SU-DHL-6 (cell line): ENCODE results near the gene ANKRD39.

ENCODE experiments used
- EZH2phosphoT487 ChIP-seq: fragments of 200-600 bp; sonication (generic), shearing (Covaris generic); conservative IDR thresholded peaks from 2 replicates; pipeline ENCODE4 v1.6.1; 2018; ENCODE audit warnings: mild to moderate bottlenecking, antibody characterized with exemption, low read length, moderate library complexity, mixed read lengths
- TF ChIP-seq, protein P1 (sequence below): fragments of 200-600 bp; sonication (generic); IDR thresholded peaks from one replicate; pipeline ENCODE4 v1.5.1; 2017; ENCODE audit warnings: antibody characterized with exemption, mild to moderate bottlenecking, low read length, moderate library complexity; ENCODE audit not compliant: insufficient read depth, poor library complexity, severe bottlenecking

DNA sequence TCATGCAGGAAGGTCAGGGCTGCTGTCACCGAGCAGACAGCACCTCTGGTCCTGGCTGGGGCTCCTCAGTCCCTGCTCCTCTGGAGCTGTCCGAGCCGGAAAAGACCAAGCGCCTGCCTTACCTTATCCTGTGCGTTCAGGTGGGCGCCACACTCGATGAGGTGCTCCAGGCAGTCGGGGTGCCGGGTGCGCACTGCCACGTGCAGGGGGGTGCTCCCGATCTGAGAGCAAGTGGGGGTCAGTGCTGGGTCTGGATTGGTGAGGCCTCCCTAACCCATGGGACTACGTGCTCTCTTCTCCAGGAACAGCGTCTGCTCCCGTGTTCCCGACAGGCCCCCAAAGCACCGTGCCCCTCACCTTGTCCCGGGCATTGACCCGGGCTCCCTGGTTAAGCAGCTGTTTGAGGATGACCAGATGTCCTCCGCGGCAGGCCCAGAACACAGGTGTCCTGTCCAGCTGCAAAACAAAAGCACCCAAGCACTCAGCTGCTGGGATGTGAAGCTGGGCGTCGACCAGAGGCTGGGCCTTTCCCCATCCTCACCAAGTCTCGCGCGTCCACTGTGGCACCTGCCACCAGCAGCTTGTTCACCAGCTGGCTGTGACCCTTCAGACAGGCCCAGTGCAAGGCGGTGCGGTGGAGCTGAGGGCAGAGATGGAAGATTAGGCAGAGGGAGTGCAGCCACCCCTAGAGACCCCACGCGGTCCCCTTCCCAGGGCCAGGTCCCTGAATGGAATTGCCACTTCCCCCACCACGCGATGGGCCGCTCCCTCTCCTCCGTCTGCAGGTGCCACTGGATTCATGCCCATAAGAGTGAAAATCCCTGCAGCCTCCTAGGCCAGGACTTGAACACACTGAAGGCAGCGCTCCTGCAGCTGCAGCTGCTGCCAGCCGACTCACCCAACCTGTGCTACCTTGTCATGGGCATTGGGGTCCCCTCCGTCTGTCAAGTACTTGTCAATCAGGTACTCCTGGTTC, 17.7 kb downstream of the ANKRD39 start:
- TF ChIP-seq, protein P1, sequence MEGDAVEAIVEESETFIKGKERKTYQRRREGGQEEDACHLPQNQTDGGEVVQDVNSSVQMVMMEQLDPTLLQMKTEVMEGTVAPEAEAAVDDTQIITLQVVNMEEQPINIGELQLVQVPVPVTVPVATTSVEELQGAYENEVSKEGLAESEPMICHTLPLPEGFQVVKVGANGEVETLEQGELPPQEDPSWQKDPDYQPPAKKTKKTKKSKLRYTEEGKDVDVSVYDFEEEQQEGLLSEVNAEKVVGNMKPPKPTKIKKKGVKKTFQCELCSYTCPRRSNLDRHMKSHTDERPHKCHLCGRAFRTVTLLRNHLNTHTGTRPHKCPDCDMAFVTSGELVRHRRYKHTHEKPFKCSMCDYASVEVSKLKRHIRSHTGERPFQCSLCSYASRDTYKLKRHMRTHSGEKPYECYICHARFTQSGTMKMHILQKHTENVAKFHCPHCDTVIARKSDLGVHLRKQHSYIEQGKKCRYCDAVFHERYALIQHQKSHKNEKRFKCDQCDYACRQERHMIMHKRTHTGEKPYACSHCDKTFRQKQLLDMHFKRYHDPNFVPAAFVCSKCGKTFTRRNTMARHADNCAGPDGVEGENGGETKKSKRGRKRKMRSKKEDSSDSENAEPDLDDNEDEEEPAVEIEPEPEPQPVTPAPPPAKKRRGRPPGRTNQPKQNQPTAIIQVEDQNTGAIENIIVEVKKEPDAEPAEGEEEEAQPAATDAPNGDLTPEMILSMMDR = no peak
- no peak for TF ChIP-seq EZH2phosphoT487
